ENCODE data around the gene GOLGA6A.
"Not testable (repeated sequence)": the region's sequence is repeated elsewhere in the genome, so short reads cannot be mapped to it uniquely, and the experiment has no call there.

GOLGA6A gene

DNA sequence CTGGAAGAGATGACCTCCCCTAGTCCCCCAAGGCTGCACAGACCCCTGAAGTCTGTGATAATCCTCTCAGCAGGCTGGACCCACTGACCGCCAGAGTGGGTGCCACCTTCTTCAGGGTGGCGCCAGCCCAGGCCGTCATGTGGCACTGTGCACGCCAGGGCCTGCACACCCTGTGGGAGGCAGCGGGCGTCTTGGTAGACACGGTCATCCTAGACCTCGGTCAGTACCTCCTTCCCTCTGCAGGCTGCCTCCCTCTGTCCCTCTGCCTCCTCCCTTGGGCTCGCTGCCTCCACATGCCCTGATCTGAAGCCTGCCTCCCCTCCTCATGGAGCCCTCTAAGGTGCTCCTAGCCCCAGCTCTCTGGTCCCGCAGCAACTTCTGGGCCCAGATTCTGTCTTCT lies 13.3 kb upstream of the GOLGA6A start:
- H3K4me3 ChIP-seq (ENCODE audit: low read depth, low read length); DNase-seq (ENCODE audit: low read depth): not testable (repeated sequence)

DNA sequence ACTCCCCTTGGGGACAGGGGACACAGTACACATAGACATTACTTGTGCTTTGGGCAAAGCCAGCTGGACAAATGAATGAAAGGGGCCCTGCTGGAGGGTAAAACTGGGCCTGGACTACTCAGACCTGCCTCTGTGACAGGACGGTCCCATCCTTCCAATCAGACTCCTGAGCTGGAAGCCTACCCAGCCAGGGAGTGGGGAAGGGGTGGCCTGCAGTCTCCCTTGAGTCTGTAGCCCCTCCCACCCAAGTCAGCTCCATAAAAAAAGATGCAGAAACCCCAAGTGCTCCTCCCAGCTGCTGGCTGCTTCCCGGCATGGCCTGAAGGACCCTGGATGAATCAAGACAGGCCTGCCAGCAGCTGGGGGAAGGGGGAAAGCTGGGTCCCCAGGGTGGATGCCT lies 12.2 kb upstream of the GOLGA6A start:
- not testable (repeated sequence) for DNase-seq (ENCODE audit: low read depth); H3K4me3 ChIP-seq (ENCODE audit: low read depth, low read length)

DNA sequence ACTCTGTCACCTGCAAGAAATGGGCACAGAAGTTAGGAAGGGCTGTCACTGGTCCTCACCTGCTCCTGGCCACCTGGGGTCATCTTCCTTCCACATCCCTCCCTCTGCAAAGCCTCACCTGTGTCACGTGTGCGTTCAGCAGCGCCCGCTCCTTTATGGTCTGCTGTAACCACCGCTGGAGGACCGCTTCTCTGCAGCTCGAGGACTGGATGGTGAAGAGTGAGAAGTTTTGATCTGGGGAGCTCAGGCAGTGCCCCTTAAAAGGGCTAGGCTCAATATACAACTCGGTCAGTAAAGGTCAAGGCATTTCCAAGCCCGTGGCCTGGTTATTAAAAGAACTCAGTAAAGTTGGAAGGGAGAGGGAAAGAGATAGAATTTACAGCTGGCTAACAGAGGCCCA lies 6.6 kb downstream of the GOLGA6A start:
- not testable (repeated sequence) for DNase-seq (ENCODE audit: low read depth); H3K4me3 ChIP-seq (ENCODE audit: low read depth, low read length)

DNA sequence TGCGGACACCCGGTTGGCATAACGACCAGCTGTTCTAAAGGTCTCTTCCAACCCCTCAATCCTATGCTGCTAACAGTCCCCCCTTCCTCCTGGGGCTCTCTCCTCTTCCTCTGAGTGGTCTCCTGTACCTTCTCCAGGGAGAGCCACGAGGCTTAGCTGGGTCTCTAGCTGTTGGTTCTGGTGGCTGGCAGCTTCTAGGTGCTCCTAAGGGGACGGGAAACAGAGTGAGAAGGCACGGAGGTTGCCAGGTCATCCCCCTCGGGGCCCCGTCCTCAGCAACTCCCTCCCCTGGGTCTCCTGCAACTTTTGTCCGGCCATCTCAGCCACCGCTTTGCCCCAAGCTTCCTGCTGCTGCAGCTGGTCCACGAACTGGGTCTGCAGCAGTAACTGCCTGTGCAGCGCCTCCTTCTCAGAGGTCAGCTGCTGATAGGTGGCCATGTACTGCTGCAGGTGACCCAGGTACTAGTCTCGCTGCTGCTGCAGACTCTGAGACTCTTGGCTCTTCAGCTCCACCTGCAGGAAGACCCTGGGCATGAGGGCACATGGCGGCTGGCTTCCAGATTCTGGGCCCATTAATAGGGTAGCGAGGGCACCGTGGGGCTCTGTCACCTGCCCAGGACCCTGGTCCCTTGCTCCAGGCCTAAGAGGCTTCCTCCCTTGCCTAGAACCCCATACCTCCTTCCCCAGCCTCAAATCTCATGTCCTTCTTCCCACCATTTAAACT lies 9.6 kb downstream of the GOLGA6A start:
- H3K4me3 ChIP-seq (ENCODE audit: low read depth, low read length); DNase-seq (ENCODE audit: low read depth): not testable (repeated sequence)
- TF ChIP-seq, protein P1, sequence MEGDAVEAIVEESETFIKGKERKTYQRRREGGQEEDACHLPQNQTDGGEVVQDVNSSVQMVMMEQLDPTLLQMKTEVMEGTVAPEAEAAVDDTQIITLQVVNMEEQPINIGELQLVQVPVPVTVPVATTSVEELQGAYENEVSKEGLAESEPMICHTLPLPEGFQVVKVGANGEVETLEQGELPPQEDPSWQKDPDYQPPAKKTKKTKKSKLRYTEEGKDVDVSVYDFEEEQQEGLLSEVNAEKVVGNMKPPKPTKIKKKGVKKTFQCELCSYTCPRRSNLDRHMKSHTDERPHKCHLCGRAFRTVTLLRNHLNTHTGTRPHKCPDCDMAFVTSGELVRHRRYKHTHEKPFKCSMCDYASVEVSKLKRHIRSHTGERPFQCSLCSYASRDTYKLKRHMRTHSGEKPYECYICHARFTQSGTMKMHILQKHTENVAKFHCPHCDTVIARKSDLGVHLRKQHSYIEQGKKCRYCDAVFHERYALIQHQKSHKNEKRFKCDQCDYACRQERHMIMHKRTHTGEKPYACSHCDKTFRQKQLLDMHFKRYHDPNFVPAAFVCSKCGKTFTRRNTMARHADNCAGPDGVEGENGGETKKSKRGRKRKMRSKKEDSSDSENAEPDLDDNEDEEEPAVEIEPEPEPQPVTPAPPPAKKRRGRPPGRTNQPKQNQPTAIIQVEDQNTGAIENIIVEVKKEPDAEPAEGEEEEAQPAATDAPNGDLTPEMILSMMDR (conservative IDR thresholded peaks at IDR 0.05; ENCODE audit: low read depth, low read length) = peak; percentile 38

DNA sequence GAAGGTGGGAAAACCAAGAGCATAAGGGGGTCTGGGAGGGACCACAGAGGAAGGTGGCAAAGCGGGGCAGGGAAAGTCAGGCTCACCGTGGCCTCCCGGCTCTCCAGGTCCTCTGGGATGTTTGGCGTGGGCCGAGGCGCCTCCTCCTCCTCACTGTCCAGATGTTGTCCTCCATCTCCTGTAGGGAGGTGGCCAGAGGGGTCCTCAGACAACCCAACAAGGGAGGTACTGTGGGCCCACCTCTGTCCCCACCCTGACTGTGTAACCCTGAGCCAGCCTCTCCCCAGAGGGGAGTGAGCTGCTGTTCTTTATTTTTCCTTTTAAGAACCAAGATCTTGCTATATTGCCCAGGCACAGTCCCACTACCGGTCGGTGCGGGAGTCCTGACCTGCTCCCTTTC lies 10.2 kb downstream of the GOLGA6A start:
- not testable (repeated sequence) for H3K4me3 ChIP-seq (ENCODE audit: low read depth, low read length); DNase-seq (ENCODE audit: low read depth)

DNA sequence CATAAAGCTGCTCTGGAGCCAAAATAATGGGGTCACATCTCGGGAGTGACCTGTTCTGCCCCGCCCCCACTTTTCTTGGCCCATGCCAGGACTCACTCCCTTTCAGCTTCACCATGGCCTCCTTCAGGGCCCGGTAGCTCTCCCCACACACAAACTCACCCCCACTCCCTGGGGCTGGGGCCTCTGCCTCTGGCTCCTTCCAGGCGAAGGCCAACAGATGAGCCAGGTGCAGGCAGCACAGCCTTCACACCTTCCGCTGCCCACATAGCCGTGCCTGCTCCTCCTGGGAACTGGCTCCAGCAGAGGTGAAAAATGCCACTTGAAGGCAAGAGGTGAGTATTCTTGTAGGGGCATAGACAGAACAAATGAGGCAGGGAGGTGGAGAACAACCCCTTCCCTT lies 10.7 kb downstream of the GOLGA6A start:
- not testable (repeated sequence) for H3K4me3 ChIP-seq (ENCODE audit: low read depth, low read length); DNase-seq (ENCODE audit: low read depth)

DNA sequence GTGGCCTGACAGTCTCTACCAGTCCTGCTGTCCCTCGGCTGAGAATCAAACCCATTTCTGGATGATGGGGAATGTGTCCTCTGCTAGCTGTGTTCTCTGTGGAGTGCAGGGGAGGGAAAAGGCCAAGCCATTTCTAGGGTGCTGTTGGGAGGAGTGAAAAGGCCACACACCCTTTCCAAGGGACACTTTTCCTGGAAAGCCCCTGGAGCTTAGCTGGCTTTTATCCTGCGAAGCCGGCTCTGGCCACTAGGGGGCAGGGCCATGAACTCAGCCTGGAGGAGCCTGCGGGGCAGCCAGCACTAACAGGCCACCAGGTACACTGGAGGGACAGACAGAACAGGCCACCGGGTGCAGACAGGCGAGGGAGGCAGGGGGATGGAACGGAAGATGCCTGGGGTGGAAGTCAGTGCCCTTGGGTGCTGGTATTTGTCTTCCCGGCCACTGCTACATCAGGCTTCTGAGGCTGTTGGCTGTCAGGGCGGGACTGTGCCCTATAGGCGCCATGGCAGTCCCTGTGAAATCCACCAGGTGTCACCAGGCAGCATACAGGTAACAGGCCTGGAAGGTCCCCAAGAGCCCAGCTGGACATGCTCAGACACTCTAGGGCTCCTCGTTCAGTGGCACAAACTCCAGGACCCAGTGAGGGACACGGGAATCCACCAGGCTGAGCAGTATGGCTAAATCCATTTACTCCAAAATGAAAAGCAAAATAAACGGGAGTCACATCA lies 16.5 kb downstream of the GOLGA6A start:
- TF ChIP-seq, protein P1 (conservative IDR thresholded peaks at IDR 0.05; ENCODE audit: low read depth, low read length) = peak; percentile 10
- DNase-seq (ENCODE audit: low read depth); H3K4me3 ChIP-seq (ENCODE audit: low read depth, low read length): not testable (repeated sequence)

DNA sequence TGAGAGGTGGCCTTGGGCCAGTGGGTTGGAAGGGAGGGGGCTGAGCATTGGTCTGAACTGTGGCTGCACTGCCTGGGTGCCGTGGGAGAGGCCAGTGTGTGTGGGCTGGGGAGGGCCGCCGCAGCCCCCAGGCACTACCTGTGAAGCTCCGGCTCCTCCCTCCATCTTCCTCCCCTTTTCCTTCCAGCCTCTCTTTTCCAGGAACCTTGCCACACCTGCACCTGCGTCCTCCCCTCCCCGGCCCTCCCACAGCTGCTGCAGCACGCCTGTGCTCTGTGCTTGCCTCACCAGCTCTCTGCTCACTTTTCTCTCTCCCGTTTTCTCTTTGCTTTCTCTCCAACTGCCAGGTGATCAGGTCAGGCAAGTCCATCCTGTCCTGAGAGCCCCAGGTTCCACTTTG lies 17.5 kb downstream of the GOLGA6A start:
- not testable (repeated sequence) for DNase-seq (ENCODE audit: low read depth); H3K4me3 ChIP-seq (ENCODE audit: low read depth, low read length)

DNA sequence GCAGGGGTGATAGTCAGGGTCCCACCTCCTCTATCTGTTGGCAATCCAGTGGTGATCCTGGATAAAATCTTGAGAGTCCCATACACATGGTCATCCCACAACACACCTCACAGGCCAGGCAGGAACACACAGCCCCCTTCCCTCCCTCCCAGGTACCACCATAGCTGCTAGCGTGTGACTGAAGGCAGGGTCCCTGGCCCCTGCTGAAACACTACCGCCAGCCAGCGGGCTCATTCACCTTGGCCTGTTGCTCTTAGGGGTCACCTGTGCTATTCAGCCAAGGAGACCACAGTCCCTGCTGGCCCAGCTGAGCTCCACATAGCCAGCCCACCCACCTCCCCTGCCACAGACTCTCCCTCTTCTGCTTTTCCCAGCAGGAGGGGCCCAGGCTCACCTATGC lies 18.2 kb downstream of the GOLGA6A start:
- not testable (repeated sequence) for DNase-seq (ENCODE audit: low read depth); H3K4me3 ChIP-seq (ENCODE audit: low read depth, low read length)

DNA sequence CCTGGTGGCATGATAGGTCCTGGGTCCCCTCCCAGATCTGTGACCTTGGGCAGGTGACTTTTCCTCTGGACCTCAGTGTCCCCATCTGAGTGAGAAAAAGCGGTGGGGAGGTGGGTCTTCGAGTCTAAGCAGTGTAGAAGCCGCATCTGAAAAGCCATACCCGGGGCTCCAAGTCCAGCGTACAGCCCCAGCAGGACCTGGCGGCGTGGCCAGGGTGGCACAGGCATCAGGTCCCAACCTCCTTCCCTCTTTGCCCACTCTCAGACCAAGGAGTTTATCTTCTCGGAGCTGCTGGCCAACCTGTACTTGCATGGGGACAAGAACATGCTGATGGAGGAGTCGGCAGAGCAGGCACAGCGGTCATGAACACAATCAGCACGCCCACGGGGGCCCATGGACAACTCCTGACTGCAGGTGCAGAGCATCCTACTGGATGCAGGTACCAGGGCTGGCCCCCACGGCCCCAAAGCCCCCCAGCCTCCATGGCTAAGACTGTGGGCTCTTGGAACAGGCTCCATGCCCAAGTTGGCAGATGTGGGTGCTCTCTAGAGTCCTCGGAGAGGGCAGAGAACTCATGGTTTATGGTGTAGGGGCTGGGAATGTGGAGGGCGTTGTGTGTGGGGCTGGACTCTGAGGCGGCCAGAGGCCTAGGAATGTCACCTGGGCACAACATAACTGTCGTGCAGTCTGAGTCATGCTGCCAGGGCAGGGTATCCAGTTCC lies 18.8 kb downstream of the GOLGA6A start:
- not testable (repeated sequence) for DNase-seq (ENCODE audit: low read depth); H3K4me3 ChIP-seq (ENCODE audit: low read depth, low read length)

DNA sequence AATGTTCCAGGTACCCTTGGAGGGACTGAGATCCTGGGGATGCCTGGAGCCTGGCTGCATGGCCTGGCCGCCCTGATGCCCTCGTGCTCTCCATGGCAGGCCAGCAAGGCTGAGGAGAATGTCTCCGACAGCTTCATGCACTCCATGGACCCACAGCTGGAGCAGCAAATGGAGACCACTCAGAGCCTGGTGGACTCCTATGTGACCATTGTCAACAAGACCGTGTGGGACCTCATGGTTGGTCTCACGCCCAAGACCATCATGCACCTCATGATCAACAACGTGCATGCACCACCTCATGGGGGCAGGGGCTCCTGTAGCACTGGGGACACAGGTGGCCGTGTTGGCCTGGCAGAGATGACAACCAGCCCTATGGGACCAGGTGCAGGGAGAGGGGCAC lies 19.7 kb downstream of the GOLGA6A start:
- TF ChIP-seq, protein P1 (conservative IDR thresholded peaks at IDR 0.05; ENCODE audit: low read depth, low read length) = no peak
- H3K4me3 ChIP-seq (ENCODE audit: low read depth, low read length) = no peak overlapping the region
- no peak for DNase-seq (ENCODE audit: low read depth)

Data from choroid plexus epithelial cell (primary cell).